ENCODE results near the gene APOA5. TPM values are rescaled to one million over a fixed set of nuclear protein-coding genes. Genes with fewer than 3 reads are reported as not detected.

Gene APOA5
- total RNA-seq, 1 donor = not detected

DNA sequence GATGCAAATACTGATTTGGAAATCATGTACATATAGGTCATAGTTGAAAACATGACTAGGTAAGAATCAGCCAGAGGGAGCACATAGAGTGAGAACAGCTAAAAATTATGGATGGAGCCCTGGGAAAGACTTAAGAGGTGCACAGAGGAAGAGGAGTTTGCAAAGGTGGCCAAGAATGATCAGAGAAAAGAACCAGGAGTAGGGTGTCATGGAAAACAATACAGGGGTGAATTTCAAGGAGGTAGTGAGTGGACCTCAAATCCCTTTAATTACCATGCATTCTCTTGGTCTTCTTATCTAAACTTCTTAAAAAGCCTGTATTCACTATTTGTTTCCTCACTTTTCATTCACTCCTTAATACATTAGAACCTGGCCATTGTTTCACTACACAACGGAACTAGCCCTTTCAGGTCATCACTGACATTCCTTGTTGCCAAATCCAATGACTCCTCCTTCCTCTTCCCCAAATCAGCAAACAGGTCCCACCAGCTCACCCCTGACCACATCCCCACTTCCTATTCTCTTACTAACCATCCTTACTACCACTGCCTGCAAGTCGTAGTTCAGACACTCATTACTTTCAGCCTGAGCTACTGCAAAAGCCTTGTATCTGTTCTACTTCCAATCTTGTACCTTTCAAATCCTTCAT lies 41.5 kb downstream of the APOA5 start:
- no peaks in the 10 kb centered on the region for H3K27me3 ChIP-seq (ENCODE audit: insufficient read depth, low read length)
- H3K4me2 ChIP-seq (ENCODE audit: insufficient read depth, low read length) = no peak overlapping the region
- no peaks in the 10 kb centered on the region for H3K9me3 ChIP-seq (ENCODE audit: low read depth, low read length)
- no peak overlapping the region for H3K4me3 ChIP-seq (ENCODE audit: insufficient read depth, low read length)
- no peaks in the 10 kb centered on the region for H3K79me2 ChIP-seq (ENCODE audit: insufficient read depth, low read length)
- TF ChIP-seq CTCF (IDR thresholded peaks at IDR 0.05; ENCODE audit: extremely low read depth, low read depth, low read length) = no peak
- no peaks in the 10 kb centered on the region for H3K4me1 ChIP-seq (ENCODE audit: insufficient read depth, low read length)
- DNase-seq (ENCODE audit: insufficient read length, low spot score, missing footprints) = peak; percentile 78
- H3K36me3 ChIP-seq (ENCODE audit: insufficient read depth, low read length) = peaks cover 49% of the 10 kb centered on the region
- H4K20me1 ChIP-seq (ENCODE audit: insufficient read depth, low read length) = peaks cover 3% of the 10 kb centered on the region
- no peak overlapping the region for H2AFZ ChIP-seq (ENCODE audit: low read length)
- H3K27ac ChIP-seq (ENCODE audit: low read depth, low read length) = no peak overlapping the region

DNA sequence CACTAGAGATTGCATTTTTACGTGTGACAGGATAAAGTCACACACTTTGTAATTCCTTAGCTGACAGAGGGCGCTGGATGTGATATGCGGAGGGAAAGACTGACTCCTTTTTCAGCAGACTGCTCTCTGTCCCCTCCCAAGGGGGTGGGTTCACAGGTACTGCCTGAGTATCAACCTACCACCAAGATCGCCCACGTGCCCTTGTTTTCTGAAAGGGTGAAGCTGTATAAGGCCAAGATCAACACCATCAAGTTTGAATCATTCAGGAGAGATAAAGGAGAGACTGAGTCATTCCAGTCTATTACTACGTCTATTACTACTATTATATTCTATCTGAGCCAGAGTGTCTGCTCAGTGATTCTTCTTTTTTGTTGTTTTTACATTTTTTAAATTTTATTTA lies 49.6 kb downstream of the APOA5 start:
- H2AFZ ChIP-seq (ENCODE audit: low read length) = no peak overlapping the region
- no peak for TF ChIP-seq CTCF (IDR thresholded peaks at IDR 0.05; ENCODE audit: extremely low read depth, low read depth, low read length)

GRCh38 chr11:116740741-116741140 lies 50.9 kb downstream of the APOA5 start:
- Histone ChIP-seq H3K4me3 (ENCODE audit: insufficient read depth, low read length) (no peak overlapping the region), H3K9me3 (ENCODE audit: low read depth, low read length) (no peaks in the 10 kb centered on the region), H3K79me2 (ENCODE audit: insufficient read depth, low read length) (no peaks in the 10 kb centered on the region), H3K4me2 (ENCODE audit: insufficient read depth, low read length) (no peak overlapping the region), H4K20me1 (ENCODE audit: insufficient read depth, low read length) (no peaks in the 10 kb centered on the region), H3K27me3 (ENCODE audit: insufficient read depth, low read length) (no peaks in the 10 kb centered on the region), H2AFZ (ENCODE audit: low read length) (no peak overlapping the region), H3K4me1 (ENCODE audit: insufficient read depth, low read length) (peaks cover 16% of the 10 kb centered on the region), H3K27ac (ENCODE audit: low read depth, low read length) (no peak overlapping the region), H3K36me3 (ENCODE audit: insufficient read depth, low read length) (peaks cover 4% of the 10 kb centered on the region)
- no peak for TF ChIP-seq CTCF (IDR thresholded peaks at IDR 0.05; ENCODE audit: extremely low read depth, low read depth, low read length)
- no peak for DNase-seq (ENCODE audit: insufficient read length, low spot score, missing footprints)

More for the DNA sequence above, 49.6 kb downstream of the APOA5 start:
- Histone ChIP-seq H3K27ac (ENCODE audit: low read depth, low read length) (peak overlapping the region; percentile 37), H3K27me3 (ENCODE audit: insufficient read depth, low read length) (no peaks in the 10 kb centered on the region), H3K9me3 (ENCODE audit: low read depth, low read length) (no peaks in the 10 kb centered on the region), H3K79me2 (ENCODE audit: insufficient read depth, low read length) (no peaks in the 10 kb centered on the region), H3K4me2 (ENCODE audit: insufficient read depth, low read length) (peak overlapping the region; percentile 49), H3K36me3 (ENCODE audit: insufficient read depth, low read length) (peaks cover 8% of the 10 kb centered on the region), H3K4me1 (ENCODE audit: insufficient read depth, low read length) (peaks cover 16% of the 10 kb centered on the region), H3K4me3 (ENCODE audit: insufficient read depth, low read length) (no peak overlapping the region), H4K20me1 (ENCODE audit: insufficient read depth, low read length) (no peaks in the 10 kb centered on the region)
- DNase-seq (ENCODE audit: insufficient read length, low spot score, missing footprints) = peak; percentile 84

Other genes starting within 250 kb of the APOA5 start
- gene BUD13, start 18.9 kb downstream of the APOA5 start, total RNA-seq = 12.7 and 14.5 TPM in 2 replicates
- 27.1 and 36.2 TPM in 2 replicates for gene ZPR1, start 3.9 kb downstream of the APOA5 start, total RNA-seq
- gene APOA4, start 31.4 kb upstream of the APOA5 start, total RNA-seq = not detected in 2 replicates
- not detected in 2 replicates for gene APOC3, start 38.0 kb upstream of the APOA5 start, total RNA-seq
- gene APOA1, start 45.7 kb upstream of the APOA5 start, total RNA-seq = under 0.01 and 0.29 TPM in 2 replicates